Tibial nerve (tissue), 3 donors: ENCODE measurements around the gene NDUFB6.

ENCODE experiments used
- CTCF ChIP-seq, 5 experiments: fragments of 200-600 bp in 3 of 5; fragments of 450-650 bp in 2 of 5; sonication (generic) in 3 of 5; IDR thresholded peaks; one replicate each; pipeline ENCODE4 v1.5.1; 2016 to 2019; ENCODE audit warnings: antibody characterized with exemption in 5 of 5, mild to moderate bottlenecking in 3 of 5, moderate library complexity in 2 of 5
- POLR2A ChIP-seq, 2 donors: fragments of 450-650 bp; IDR thresholded peaks; one replicate each; pipeline ENCODE4 v1.6.1; 2017; ENCODE audit warnings: antibody characterized with exemption in 2 of 2, mild to moderate bottlenecking in 2 of 2, moderate library complexity in 2 of 2

DNA sequence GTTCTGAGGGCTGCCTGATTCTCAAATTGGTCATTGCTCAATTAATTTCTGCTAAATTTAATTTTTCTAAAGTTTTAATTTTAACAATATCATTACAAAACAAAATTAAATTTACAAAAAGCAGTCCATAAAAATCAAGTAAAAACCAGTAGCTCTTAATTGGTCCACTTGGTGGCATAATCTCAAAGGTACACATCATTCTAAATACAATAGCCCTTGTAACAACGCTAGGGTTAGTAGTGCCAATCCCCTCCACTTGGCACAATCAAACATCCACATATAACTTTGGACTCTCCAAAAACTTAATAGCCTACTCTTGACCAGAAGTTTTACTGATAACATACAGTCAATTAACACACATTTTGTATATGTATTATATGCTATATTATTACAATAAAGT lies 1.9 kb upstream of the NDUFB6 start:
- no peak for TF ChIP-seq CTCF (IDR thresholded peaks at IDR 0.05)
- TF ChIP-seq POLR2A (IDR thresholded peaks at IDR 0.05), result no peak
